Tibial nerve (tissue), 3 donors: Measurements from ENCODE around the gene BEST3.

Source experiments
- CTCF ChIP-seq, 5 experiments: fragments of 200-600 bp in 3 of 5; fragments of 450-650 bp in 2 of 5; sonication (generic) in 3 of 5; IDR thresholded peaks; one replicate each; pipeline ENCODE4 v1.5.1; 2016 to 2019; ENCODE audit warnings: antibody characterized with exemption in 5 of 5, mild to moderate bottlenecking in 3 of 5, moderate library complexity in 2 of 5
- POLR2A ChIP-seq, 2 donors: fragments of 450-650 bp; IDR thresholded peaks; one replicate each; pipeline ENCODE4 v1.6.1; 2017; ENCODE audit warnings: antibody characterized with exemption in 2 of 2, mild to moderate bottlenecking in 2 of 2, moderate library complexity in 2 of 2

DNA sequence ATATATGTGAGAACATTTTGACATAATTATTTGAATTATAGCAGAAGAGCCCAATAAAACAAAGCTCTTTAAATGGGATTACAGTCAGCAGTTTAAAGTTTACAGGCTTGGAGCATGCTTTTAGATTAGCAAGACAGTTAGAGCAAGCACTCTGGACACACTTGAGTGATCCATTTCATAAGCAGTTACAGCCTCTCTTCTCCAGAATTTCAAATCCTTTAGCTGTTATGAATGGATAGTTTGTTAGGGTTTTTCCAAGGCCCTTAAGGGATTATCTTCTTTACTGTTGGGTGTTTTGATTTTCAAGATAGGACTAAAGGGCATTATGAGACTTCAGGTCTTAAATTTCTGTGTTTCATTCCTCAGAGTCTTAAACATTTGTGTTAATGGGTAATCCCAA, 36.3 kb downstream of the BEST3 start:
- TF ChIP-seq CTCF (IDR thresholded peaks at IDR 0.05) (no peak), POLR2A (IDR thresholded peaks at IDR 0.05) (no peak)
